Loucy (cell line): ENCODE data around the gene PRR36.

Experiments used
- H2AFZ ChIP-seq: fragments of 200-600 bp; sonication (generic); 2 replicates; pipeline ENCODE4 v1.6.0; 2016; ENCODE audit warnings: antibody characterized with exemption, mild to moderate bottlenecking, low read length, moderate library complexity
- H3F3A ChIP-seq: fragments of 200-600 bp; 2 replicates; pipeline ENCODE4 v1.6.0; 2016; ENCODE audit warnings: antibody characterized with exemption, low read depth, mild to moderate bottlenecking
- H3K27me3 ChIP-seq: fragments of 200-600 bp; sonication (generic); 2 replicates; pipeline ENCODE4 v1.6.1; 2014; ENCODE audit warnings: low read length, mild to moderate bottlenecking; ENCODE audit not compliant: insufficient read depth, poor library complexity, severe bottlenecking
- H3K36me3 ChIP-seq: fragments of 200-600 bp; sonication (generic); 2 replicates; pipeline ENCODE4 v1.6.1; 2016; ENCODE audit warnings: low read length; ENCODE audit not compliant: insufficient read depth
- H3K4me1 ChIP-seq: fragments of 200-600 bp; sonication (generic); 2 replicates; pipeline ENCODE4 v1.5.1; 2014; ENCODE audit warnings: low read length, mild to moderate bottlenecking; ENCODE audit not compliant: insufficient read depth, poor library complexity, severe bottlenecking
- H3K4me2 ChIP-seq: fragments of 200-600 bp; sonication (generic); 2 replicates; pipeline ENCODE4 v1.6.0; 2014; ENCODE audit warnings: antibody characterized with exemption, low read length, low read depth, mild to moderate bottlenecking; ENCODE audit not compliant: poor library complexity, severe bottlenecking
- H3K4me3 ChIP-seq: fragments of 200-600 bp; sonication (generic); 2 replicates; pipeline ENCODE4 v1.5.1; 2014; ENCODE audit warnings: low read length, mild to moderate bottlenecking, mixed read lengths; ENCODE audit not compliant: poor library complexity, severe bottlenecking
- H3K79me2 ChIP-seq: fragments of 200-600 bp; sonication (generic); 2 replicates; pipeline ENCODE4 v1.6.1; 2014; ENCODE audit warnings: low read length; ENCODE audit not compliant: insufficient read depth
- H3K9ac ChIP-seq: fragments of 200-600 bp; sonication (generic); 2 replicates; pipeline ENCODE4 v1.6.0; 2014; ENCODE audit warnings: mild to moderate bottlenecking, low read depth, low read length, moderate library complexity; ENCODE audit not compliant: poor library complexity, severe bottlenecking
- H3K9me2 ChIP-seq: fragments of 200-600 bp; sonication (generic); replicated peaks from 2 replicates; pipeline ENCODE4 v1.6.1; 2016; ENCODE audit warnings: low read depth, low read length, mixed read lengths
- H3K9me3 ChIP-seq: fragments of 200-600 bp; sonication (generic); 2 replicates; pipeline ENCODE4 v1.6.1; 2014; ENCODE audit warnings: mild to moderate bottlenecking, antibody characterized with exemption, low read length, low read depth; ENCODE audit not compliant: insufficient read depth
- H4K20me1 ChIP-seq: fragments of 200-600 bp; sonication (generic); 2 replicates; pipeline ENCODE4 v1.6.0; 2014; ENCODE audit warnings: antibody characterized with exemption, low read length, mild to moderate bottlenecking; ENCODE audit not compliant: insufficient read depth, poor library complexity, severe bottlenecking
- EZH2phosphoT487 ChIP-seq: fragments of 200-600 bp; IDR thresholded peaks from 2 replicates; pipeline ENCODE4 v1.6.1; 2018; ENCODE audit warnings: antibody characterized with exemption, mild to moderate bottlenecking, moderate library complexity, borderline replicate concordance
- TF ChIP-seq, protein P1 (sequence below): fragments of 200-600 bp; sonication (generic); conservative IDR thresholded peaks from 2 replicates; pipeline ENCODE4 v1.5.1; 2014; ENCODE audit warnings: mild to moderate bottlenecking, antibody characterized with exemption, low read length

PRR36 gene

DNA sequence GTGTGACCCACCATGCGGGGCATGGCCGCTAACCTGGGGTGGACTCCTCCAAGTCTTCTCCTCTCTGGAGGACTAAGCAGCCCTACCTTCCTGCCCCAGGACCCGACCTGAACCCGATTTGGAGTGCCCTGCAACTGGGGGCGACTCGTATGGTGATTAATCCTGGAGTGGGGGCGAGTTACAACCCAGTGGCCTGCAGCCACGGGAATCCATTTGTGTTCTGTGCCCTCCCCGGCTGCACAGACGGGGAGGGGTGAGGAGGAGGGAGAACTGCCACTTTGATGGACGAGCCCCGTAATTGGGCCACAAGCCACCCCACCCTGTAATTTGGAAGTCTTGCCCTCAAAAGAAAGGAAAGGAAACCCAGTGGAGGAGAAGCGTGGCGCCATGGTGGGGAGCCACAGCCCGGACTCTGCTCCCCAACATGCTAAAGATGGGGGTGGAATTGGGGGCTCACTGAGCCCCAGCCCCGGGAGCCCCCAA, 18.0 kb downstream of the PRR36 start:
- H3K9me3 ChIP-seq = no peaks in the 10 kb centered on the region
- H3K4me3 ChIP-seq = no peak overlapping the region
- no peak overlapping the region for H3K4me2 ChIP-seq
- TF ChIP-seq EZH2phosphoT487 = no peak
- TF ChIP-seq, protein P1, sequence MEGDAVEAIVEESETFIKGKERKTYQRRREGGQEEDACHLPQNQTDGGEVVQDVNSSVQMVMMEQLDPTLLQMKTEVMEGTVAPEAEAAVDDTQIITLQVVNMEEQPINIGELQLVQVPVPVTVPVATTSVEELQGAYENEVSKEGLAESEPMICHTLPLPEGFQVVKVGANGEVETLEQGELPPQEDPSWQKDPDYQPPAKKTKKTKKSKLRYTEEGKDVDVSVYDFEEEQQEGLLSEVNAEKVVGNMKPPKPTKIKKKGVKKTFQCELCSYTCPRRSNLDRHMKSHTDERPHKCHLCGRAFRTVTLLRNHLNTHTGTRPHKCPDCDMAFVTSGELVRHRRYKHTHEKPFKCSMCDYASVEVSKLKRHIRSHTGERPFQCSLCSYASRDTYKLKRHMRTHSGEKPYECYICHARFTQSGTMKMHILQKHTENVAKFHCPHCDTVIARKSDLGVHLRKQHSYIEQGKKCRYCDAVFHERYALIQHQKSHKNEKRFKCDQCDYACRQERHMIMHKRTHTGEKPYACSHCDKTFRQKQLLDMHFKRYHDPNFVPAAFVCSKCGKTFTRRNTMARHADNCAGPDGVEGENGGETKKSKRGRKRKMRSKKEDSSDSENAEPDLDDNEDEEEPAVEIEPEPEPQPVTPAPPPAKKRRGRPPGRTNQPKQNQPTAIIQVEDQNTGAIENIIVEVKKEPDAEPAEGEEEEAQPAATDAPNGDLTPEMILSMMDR = no peak
- no peak overlapping the region for H2AFZ ChIP-seq
- no peaks in the 10 kb centered on the region for H3K9me2 ChIP-seq
- no peak overlapping the region for H3K9ac ChIP-seq
- no peaks in the 10 kb centered on the region for H3F3A ChIP-seq
- H3K79me2 ChIP-seq = no peaks in the 10 kb centered on the region
- no peaks in the 10 kb centered on the region for H3K36me3 ChIP-seq
- no peaks in the 10 kb centered on the region for H3K4me1 ChIP-seq
- no peaks in the 10 kb centered on the region for H4K20me1 ChIP-seq
- no peaks in the 10 kb centered on the region for H3K27me3 ChIP-seq

DNA sequence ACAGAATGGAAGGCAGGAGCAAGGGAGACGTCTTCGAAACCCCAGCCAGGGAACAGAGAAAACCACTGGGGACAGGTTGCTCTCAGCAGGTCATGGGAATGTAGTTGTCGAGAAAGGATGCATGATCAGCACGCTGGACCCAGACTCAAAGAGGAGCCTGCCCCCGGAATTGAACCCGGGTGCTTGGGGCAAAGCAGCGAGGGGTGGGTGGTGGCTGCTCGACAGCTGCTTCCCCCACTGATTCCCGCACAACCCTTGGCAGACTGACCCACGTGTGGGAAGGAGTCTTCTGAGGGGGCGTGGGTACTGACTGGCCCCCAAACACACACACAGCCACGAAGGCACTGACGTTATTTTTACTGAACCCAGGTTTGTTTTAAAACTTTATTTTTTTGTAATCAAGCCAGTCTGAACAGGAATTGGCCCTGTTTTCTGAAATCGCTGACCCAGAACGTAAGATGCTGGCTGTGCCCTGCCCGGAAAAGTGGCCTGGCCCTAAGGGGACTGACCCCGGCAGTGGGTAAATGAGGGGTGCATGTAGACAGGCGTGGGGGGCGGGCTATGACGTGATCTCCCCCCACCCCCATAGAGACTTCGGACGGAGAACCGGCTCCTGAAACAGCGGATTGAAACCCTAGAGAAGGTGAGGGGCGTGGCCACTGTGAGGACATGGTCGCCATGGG, 18.6 kb downstream of the PRR36 start:
- Histone ChIP-seq H4K20me1 (no peaks in the 10 kb centered on the region), H3K9me2 (no peaks in the 10 kb centered on the region), H3K9me3 (no peaks in the 10 kb centered on the region), H3K9ac (no peak overlapping the region), H2AFZ (no peak overlapping the region), H3K36me3 (no peaks in the 10 kb centered on the region), H3K79me2 (no peaks in the 10 kb centered on the region), H3K4me2 (no peak overlapping the region), H3K4me3 (no peak overlapping the region), H3K4me1 (no peaks in the 10 kb centered on the region), H3K27me3 (no peaks in the 10 kb centered on the region), H3F3A (no peaks in the 10 kb centered on the region)
- TF ChIP-seq EZH2phosphoT487 = no peak
- TF ChIP-seq, protein P1 = no peak

DNA sequence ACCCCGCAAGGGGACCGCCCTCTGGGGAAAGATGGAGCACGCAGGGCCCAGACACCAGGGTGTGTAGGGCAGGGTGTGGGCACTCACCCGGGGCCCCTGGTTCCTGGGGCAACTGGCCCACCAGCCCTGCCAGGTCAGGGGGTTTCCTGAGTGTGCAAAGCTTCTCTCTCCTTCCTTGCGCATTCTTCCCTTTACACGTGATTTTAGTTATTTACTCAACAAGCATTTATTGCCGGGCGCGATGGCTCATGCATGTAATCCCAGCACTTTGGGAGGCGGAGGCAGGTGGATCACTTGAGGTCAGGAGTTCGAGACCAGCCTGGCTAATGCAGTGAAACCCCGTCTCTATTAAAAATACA, 20.4 kb downstream of the PRR36 start:
- Histone ChIP-seq H3K9me3 (no peaks in the 10 kb centered on the region), H3K4me2 (no peak overlapping the region), H3K9me2 (no peaks in the 10 kb centered on the region), H3F3A (no peaks in the 10 kb centered on the region), H4K20me1 (no peaks in the 10 kb centered on the region), H3K27me3 (no peaks in the 10 kb centered on the region), H3K9ac (no peak overlapping the region), H3K79me2 (no peaks in the 10 kb centered on the region), H3K36me3 (no peaks in the 10 kb centered on the region), H3K4me3 (no peak overlapping the region), H2AFZ (no peak overlapping the region), H3K4me1 (no peaks in the 10 kb centered on the region)
- TF ChIP-seq, protein P1 = no peak
- TF ChIP-seq EZH2phosphoT487 = no peak
